Thymus (tissue), 11 donors: ENCODE results near the gene ARL6IP6. TPM values are rescaled to one million over a fixed set of nuclear protein-coding genes. Genes with fewer than 3 reads are reported as not detected.
A peak's percentile ranks its signal among the peaks of the same experiment; 100 is the strongest.

Source experiments
- DNase-seq, 9 donors: peaks; one replicate each; pipeline ENCODE4 v3.0.0-alpha.2; 2013; ENCODE audit warnings: low spot score in 9 of 9, low read depth in 6 of 9, missing footprints in 1 of 9
- H3K27ac ChIP-seq, 2 donors: one replicate each; pipeline ENCODE4 v1.5.1; 2013; ENCODE audit warnings: control low read depth in 1 of 2, low read depth in 1 of 2, low read length in 1 of 2, mild to moderate bottlenecking in 1 of 2, moderate library complexity in 1 of 2
- H3K27me3 ChIP-seq, 2 donors: one replicate each; pipeline ENCODE4 v1.5.1; 2013; ENCODE audit warnings: low read length in 1 of 2; ENCODE audit not compliant: control insufficient read depth in 2 of 2, insufficient read depth in 1 of 2
- H3K36me3 ChIP-seq, 2 donors: one replicate each; pipeline ENCODE4 v1.5.1; 2013; ENCODE audit warnings: low read length in 1 of 2, mild to moderate bottlenecking in 1 of 2, moderate library complexity in 1 of 2; ENCODE audit not compliant: control insufficient read depth in 2 of 2, insufficient read depth in 2 of 2
- H3K4me1 ChIP-seq, 2 donors: one replicate each; pipeline ENCODE4 v1.5.1; 2013; ENCODE audit warnings: low read length in 2 of 2; ENCODE audit not compliant: control insufficient read depth in 2 of 2, insufficient read depth in 2 of 2
- H3K4me3 ChIP-seq, 2 donors: one replicate each; pipeline ENCODE4 v1.5.1; 2013; ENCODE audit warnings: low read length in 2 of 2, control low read depth in 1 of 2, mild to moderate bottlenecking in 1 of 2
- H3K9me3 ChIP-seq, 2 donors: one replicate each; pipeline ENCODE4 v1.5.1; 2013; ENCODE audit warnings: low read length in 1 of 2, mild to moderate bottlenecking in 1 of 2; ENCODE audit not compliant: control insufficient read depth in 2 of 2, insufficient read depth in 1 of 2
- WGBS: extraction: QIAGEN DNeasy Blood & Tissue Kit; methylation state at CpG from one replicate; pipeline ENCODE4 v1.1.7; 2013; 5-methylcytosine and 5-hydroxymethylcytosine counted together
- polyA plus RNA-seq: library from polyadenylated mRNA; stranded (reverse); fragments of 200-250 nt; gene quantifications from one replicate; pipeline ENCODE4 v1.2.3, GENCODE V29; 2013
- total RNA-seq: library from RNA; stranded (reverse); fragments of 120-200 nt; gene quantifications from one replicate; pipeline ENCODE4 v1.2.4, GENCODE V29; 2013
- donor health status: healthy.

The ARL6IP6 gene
- total and polyA plus RNA-seq, 2 donors = 19.5 to 21.7 TPM

- Histone ChIP-seq H3K36me3 (peaks cover 6 to 19% of the 10 kb centered on the region in 2 donors), H3K27me3 (no peaks in the 10 kb centered on the region), H3K9me3 (no peaks in the 10 kb centered on the region), H3K4me3 (no peak overlapping the region), H3K27ac (no peak overlapping the region), H3K4me1 (no peaks in the 10 kb centered on the region)
- WGBS = 32% methylated on average over 8 of the region's 8 CpGs
- DNase-seq = peak in 1 of 9 donors; percentile 26
Measured at GRCh38 chr2:152694161-152694661, 24.2 kb upstream of the ARL6IP6 start.

- Histone ChIP-seq H3K36me3 (peaks cover 6 to 19% of the 10 kb centered on the region in 2 donors), H3K27me3 (no peaks in the 10 kb centered on the region), H3K27ac (no peak overlapping the region), H3K9me3 (no peaks in the 10 kb centered on the region), H3K4me3 (no peak overlapping the region), H3K4me1 (no peaks in the 10 kb centered on the region)
- WGBS = 99% methylated on average over 3 of the region's 3 CpGs
- no peak for DNase-seq
Measured at GRCh38 chr2:152695763-152696162, 22.7 kb upstream of the ARL6IP6 start.

DNA sequence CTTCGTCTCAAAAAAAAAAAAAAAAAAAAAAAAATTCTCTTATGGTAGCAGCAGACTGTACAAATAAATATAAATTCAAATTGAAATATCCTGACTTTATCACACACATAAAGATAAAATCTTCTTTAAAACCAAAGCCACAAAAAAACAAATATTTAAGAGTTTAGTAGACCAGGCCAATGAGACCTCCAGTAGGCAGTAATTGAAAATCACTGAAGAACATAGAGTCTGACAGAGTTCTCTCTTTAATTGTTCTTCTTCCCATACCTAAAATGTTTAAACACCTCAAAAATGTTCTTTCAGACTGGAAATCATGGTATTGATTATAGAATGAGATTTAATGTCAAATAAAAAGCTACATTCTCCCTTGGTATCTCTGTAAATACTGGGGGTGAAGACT, 21.9 kb upstream of the ARL6IP6 start:
- no peak overlapping the region for H3K4me3 ChIP-seq
- H3K9me3 ChIP-seq = peaks cover 0 to under 1% of the 10 kb centered on the region in 2 donors
- H3K36me3 ChIP-seq = peaks cover 9 to 24% of the 10 kb centered on the region in 2 donors
- WGBS = 85% methylated on average over 1 of the region's 1 CpG
- H3K4me1 ChIP-seq = no peaks in the 10 kb centered on the region
- DNase-seq = no peak
- H3K27me3 ChIP-seq = no peaks in the 10 kb centered on the region
- H3K27ac ChIP-seq = no peak overlapping the region

DNA sequence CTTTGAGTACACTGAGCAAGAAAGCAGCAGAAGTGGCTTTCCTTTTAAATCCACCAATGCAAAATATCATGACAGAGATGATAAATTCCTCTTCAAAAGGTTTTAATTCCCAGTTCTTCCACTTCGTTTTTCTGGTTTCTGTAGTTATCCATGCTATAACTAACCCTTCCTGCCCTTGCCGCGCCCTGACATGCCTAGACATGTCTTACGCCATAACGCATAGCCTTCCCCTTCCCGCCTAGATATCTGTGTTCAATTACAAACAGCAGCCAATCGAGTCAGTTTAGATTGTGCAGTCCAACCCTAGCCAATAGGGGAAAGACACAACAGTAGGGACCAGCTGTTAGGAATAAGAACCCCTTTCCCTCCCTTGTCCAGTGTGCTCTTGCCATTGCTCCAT, 17.2 kb upstream of the ARL6IP6 start:
- peaks cover 11 to 19% of the 10 kb centered on the region in 2 donors for H3K36me3 ChIP-seq
- 95% methylated on average over 7 of the region's 7 CpGs for WGBS
- DNase-seq = no peak
- peaks cover 0 to 6% of the 10 kb centered on the region in 2 donors for H3K9me3 ChIP-seq
- H3K27me3 ChIP-seq = no peaks in the 10 kb centered on the region
- H3K4me3 ChIP-seq = no peak overlapping the region
- H3K27ac ChIP-seq = no peak overlapping the region
- no peaks in the 10 kb centered on the region for H3K4me1 ChIP-seq

DNA sequence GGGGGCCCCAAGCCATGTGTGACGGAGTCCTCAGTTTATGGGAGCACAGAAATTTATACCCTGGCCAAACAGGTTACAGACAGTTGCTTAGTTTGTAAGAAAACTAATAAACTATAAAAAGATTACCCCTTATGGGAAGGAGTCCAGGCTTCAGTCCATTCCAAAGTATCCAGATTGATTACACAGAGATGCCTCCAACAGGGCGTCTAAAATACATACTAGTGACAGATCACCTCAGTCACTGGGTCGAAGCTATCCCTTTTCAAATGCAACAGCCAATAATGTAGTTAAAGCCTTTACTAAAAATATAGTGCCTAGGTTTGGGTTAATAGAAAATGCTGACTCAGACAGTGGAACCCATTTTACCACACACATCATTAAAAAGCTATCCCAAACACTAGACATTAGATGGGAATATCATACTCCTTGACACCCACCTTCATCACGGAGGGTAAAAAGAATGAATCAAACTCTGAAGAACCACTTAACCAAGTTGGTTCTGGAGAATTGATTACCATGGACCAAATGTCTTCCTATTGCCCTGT, 11.9 kb upstream of the ARL6IP6 start:
- Histone ChIP-seq H3K27me3 (no peaks in the 10 kb centered on the region), H3K9me3 (peaks cover 0 to 5% of the 10 kb centered on the region in 2 donors), H3K27ac (no peak overlapping the region), H3K4me1 (no peaks in the 10 kb centered on the region), H3K4me3 (no peak overlapping the region), H3K36me3 (peaks cover 24 to 53% of the 10 kb centered on the region in 2 donors)
- 95% methylated on average over 4 of the region's 4 CpGs for WGBS
- no peak for DNase-seq

- Histone ChIP-seq H3K4me1 (no peaks in the 10 kb centered on the region), H3K9me3 (no peaks in the 10 kb centered on the region), H3K4me3 (no peak overlapping the region), H3K27me3 (no peaks in the 10 kb centered on the region), H3K36me3 (peaks cover 20 to 60% of the 10 kb centered on the region in 2 donors), H3K27ac (no peak overlapping the region)
- DNase-seq = no peak
- 99% methylated on average over 2 of the region's 2 CpGs for WGBS
Measured at GRCh38 chr2:152708742-152709141, 9.7 kb upstream of the ARL6IP6 start.

DNA sequence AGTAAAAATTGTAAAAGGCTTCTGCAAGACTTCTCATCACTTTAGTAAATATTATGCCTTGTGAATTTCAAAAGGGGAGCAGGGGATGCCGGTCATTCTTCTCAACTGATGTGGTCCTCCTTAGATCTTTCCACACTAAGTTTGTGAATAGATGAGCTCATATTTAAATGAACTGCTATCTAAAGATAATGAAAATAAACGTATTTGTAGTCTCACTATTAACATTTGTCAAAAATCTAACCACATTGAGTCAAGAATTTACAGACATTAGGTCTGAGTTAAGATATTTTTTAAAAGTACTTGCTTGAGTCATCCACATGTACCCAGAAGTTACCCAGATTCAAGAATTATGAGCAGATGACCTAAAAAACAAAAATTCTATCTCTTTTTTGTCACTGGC, 7.7 kb upstream of the ARL6IP6 start:
- 96% methylated on average over 2 of the region's 2 CpGs for WGBS
- Histone ChIP-seq H3K9me3 (no peaks in the 10 kb centered on the region), H3K36me3 (peaks cover 20 to 66% of the 10 kb centered on the region in 2 donors), H3K27me3 (no peaks in the 10 kb centered on the region), H3K4me1 (peaks cover 0 to under 1% of the 10 kb centered on the region in 2 donors), H3K4me3 (no peak overlapping the region), H3K27ac (no peak overlapping the region)
- no peak for DNase-seq

DNA sequence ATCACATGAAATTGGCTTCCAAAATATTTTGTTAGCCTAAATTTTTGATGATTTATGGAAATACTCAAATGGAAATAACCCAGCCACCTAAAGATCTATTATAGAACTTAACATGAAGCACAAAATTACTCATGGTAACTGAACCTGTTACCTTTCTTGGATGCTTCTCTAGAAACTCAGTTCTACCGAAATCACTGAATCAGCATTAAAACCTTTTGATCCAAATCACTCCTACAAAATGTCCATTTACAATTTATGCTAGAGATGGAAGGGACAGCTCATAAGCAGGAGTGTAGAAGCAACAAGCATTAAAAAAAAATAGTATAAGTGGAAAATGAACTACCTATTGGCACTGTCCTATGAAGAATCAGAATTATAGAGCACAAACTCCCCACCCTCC, 3.3 kb upstream of the ARL6IP6 start:
- no peak for DNase-seq
- Histone ChIP-seq H3K4me3 (no peak overlapping the region), H3K27me3 (no peaks in the 10 kb centered on the region), H3K4me1 (peaks cover 3 to 14% of the 10 kb centered on the region in 2 donors), H3K9me3 (no peaks in the 10 kb centered on the region), H3K27ac (no peak overlapping the region), H3K36me3 (peaks cover 3 to 38% of the 10 kb centered on the region in 2 donors)
- WGBS = 98% methylated on average over 1 of the region's 1 CpG

DNA sequence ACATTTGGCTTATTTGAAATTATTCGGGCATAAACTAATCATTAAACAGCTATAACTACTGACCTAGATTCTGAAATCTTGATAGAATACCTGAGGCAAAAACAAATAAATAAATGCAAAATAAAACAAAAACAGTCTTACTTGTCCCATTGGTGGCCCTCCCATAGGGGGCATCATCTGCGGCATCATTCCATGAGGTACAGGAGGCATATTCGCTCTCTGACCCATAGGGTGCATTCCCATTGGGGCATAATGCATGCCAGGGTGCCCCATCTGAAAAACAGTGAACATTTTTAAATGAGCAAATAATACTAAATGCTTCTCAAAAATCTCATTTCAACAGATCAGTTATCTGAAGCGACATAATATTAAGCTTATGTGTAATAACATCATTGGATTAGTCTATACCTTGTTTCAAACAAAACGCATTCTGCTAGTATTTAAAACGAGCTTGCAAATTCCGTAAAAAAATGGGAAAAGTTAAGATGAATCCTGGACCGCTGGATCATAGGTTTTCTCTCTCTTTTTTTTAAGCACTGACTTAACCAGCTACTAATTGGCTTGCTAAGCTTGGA, 2.5 kb upstream of the ARL6IP6 start:
- no peak overlapping the region for H3K27ac ChIP-seq
- peak in 3 of 9 donors; percentile 8 to 38 (median 10) for DNase-seq

More for the DNA sequence above, 2.5 kb upstream of the ARL6IP6 start:
- 60% methylated on average over 8 of the region's 8 CpGs for WGBS
- peak overlapping the region; percentile 86 to 98 for H3K4me3 ChIP-seq
- no peaks in the 10 kb centered on the region for H3K27me3 ChIP-seq
- peaks cover 3 to 17% of the 10 kb centered on the region in 2 donors for H3K4me1 ChIP-seq
- peaks cover 3 to 30% of the 10 kb centered on the region in 2 donors for H3K36me3 ChIP-seq
- no peaks in the 10 kb centered on the region for H3K9me3 ChIP-seq
